ENCODE results near the gene IGSF9B.

- TF ChIP-seq POLR2AphosphoS5 (IDR thresholded peaks at IDR 0.05) (peak; percentile 91), CTCF (IDR thresholded peaks at IDR 0.05) (peak in 2 of 4 experiments; percentile 4 to 26), EP300 (IDR thresholded peaks at IDR 0.05) (no peak), POLR2A (IDR thresholded peaks at IDR 0.05) (no peak)
These were observed 8.3 kb upstream of the IGSF9B start for GRCh38 chr11:133965031-133965601.

Measured in gastroesophageal sphincter (tissue), 3 donors.